ENCODE results near the gene PSAPL1. TPM values are rescaled to one million over a fixed set of nuclear protein-coding genes. Genes with fewer than 3 reads are reported as not detected.

PSAPL1 gene
- total RNA-seq, 1 donor from 2014 or later = not detected

GRCh38 chr4:7391637-7392437 lies 42.9 kb downstream of the PSAPL1 start:
- no peak for FAIRE-seq
- peaks cover 2% of the 10 kb centered on the region for H3K9me3 Mint-ChIP-seq (ENCODE audit: unreplicated experiment)
- H3K4me3 Mint-ChIP-seq (ENCODE audit: unreplicated experiment) = no peak overlapping the region
- peaks cover 3% of the 10 kb centered on the region for H3K27me3 ChIP-seq (ENCODE audit: insufficient read depth, low read length)
- no peak overlapping the region for H3K9ac ChIP-seq (ENCODE audit: low read length)
- no peak overlapping the region for H2AFZ ChIP-seq (ENCODE audit: low read depth, low read length)
- H3K4me1 Mint-ChIP-seq (ENCODE audit: low read depth, unreplicated experiment) = peaks cover 44% of the 10 kb centered on the region
- no peaks in the 10 kb centered on the region for H3K36me3 ChIP-seq (ENCODE audit: insufficient read depth, low read length)
- DNase-seq (ENCODE audit: low read depth) = no peak
- TF ChIP-seq EZH2 (IDR thresholded peaks at IDR 0.05; ENCODE audit: insufficient read depth, low read length) = no peak
- no peak for TF ChIP-seq CTCF (IDR thresholded peaks at IDR 0.05; ENCODE audit: insufficient read depth, low read depth, low read length)
- H3K4me1 ChIP-seq (ENCODE audit: insufficient read depth, low read length) = peaks cover 20% of the 10 kb centered on the region
- peaks cover 3% of the 10 kb centered on the region for H3K36me3 Mint-ChIP-seq (ENCODE audit: low read depth, unreplicated experiment)
- no peak overlapping the region for H3K4me2 ChIP-seq (ENCODE audit: low read length)
- peaks cover 39% of the 10 kb centered on the region for H4K20me1 ChIP-seq (ENCODE audit: insufficient read depth, low read length)
- no peaks in the 10 kb centered on the region for H3K79me2 ChIP-seq (ENCODE audit: insufficient read depth, low read length)
- H3K27me3 Mint-ChIP-seq (ENCODE audit: low read depth, unreplicated experiment) = peaks cover 12% of the 10 kb centered on the region
- H3K27ac Mint-ChIP-seq (ENCODE audit: unreplicated experiment) = no peak overlapping the region
- H3K4me3 ChIP-seq (ENCODE audit: insufficient read depth, low read depth, low read length) = no peak overlapping the region
- H3K27ac ChIP-seq (ENCODE audit: low read depth, low read length) = no peak overlapping the region
- no peaks in the 10 kb centered on the region for H3K9me3 ChIP-seq (ENCODE audit: insufficient read depth, low read depth, low read length)

DNA sequence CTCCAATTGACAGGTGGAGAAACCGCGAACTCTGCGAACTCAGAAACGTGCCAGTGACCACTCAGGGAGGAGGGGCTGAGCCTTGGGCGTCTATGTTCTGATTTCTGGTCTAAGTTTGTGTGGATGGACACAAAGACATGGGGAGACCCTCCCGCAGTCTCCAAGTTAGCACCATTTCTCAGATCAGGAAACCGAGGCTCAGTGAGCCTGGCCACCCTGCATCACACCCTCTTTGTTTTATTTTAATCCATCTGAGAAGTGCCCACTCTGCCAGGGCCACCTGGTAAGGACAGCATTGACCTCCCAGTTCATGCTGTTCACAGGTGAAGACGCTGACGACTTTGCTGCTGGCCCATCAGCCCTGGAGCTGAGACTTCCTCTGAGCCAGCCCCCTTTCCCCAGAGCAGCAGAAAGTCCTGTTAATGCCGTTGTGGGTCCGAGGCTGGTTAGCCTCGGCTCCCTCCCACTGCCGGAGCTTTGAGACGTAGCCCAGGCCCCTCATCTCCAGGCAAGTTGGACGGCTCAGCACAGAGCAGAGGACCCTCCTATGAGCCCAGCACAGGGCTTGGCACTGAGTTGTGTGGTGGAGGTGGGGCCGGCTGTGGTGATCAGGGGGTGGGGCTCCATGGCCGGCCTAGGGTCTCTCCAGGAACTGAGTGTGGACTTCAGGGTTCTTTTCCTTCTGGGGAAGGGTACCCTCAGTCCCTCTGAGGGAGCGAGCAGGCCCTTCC lies 43.7 kb downstream of the PSAPL1 start:
- H3K9me3 Mint-ChIP-seq (ENCODE audit: unreplicated experiment) = peaks cover 2% of the 10 kb centered on the region
- Histone ChIP-seq H3K9ac (ENCODE audit: low read length) (no peak overlapping the region), H3K27ac (ENCODE audit: low read depth, low read length) (no peak overlapping the region), H3K4me1 (ENCODE audit: insufficient read depth, low read length) (peaks cover 15% of the 10 kb centered on the region), H3K27me3 (ENCODE audit: insufficient read depth, low read length) (peaks cover 3% of the 10 kb centered on the region), H3K36me3 (ENCODE audit: insufficient read depth, low read length) (no peaks in the 10 kb centered on the region), H3K4me3 (ENCODE audit: insufficient read depth, low read depth, low read length) (no peak overlapping the region), H2AFZ (ENCODE audit: low read depth, low read length) (no peak overlapping the region), H4K20me1 (ENCODE audit: insufficient read depth, low read length) (peaks cover 39% of the 10 kb centered on the region), H3K9me3 (ENCODE audit: insufficient read depth, low read depth, low read length) (no peaks in the 10 kb centered on the region), H3K79me2 (ENCODE audit: insufficient read depth, low read length) (no peaks in the 10 kb centered on the region), H3K4me2 (ENCODE audit: low read length) (no peak overlapping the region)
- no peak overlapping the region for H3K27ac Mint-ChIP-seq (ENCODE audit: unreplicated experiment)
- FAIRE-seq (no peak), DNase-seq (ENCODE audit: low read depth) (no peak)
- H3K27me3 Mint-ChIP-seq (ENCODE audit: low read depth, unreplicated experiment) = peaks cover 12% of the 10 kb centered on the region
- no peak for TF ChIP-seq CTCF (IDR thresholded peaks at IDR 0.05; ENCODE audit: insufficient read depth, low read depth, low read length)
- TF ChIP-seq EZH2 (IDR thresholded peaks at IDR 0.05; ENCODE audit: insufficient read depth, low read length) = no peak
- H3K36me3 Mint-ChIP-seq (ENCODE audit: low read depth, unreplicated experiment) = peaks cover 3% of the 10 kb centered on the region
- H3K4me3 Mint-ChIP-seq (ENCODE audit: unreplicated experiment) = no peak overlapping the region
- peaks cover 39% of the 10 kb centered on the region for H3K4me1 Mint-ChIP-seq (ENCODE audit: low read depth, unreplicated experiment)

Measured in astrocyte (in vitro differentiated cells and primary cell).